SK-N-MC (cell line): ENCODE measurements around the gene DYNC1LI2.

Experiments used
- DNase-seq: peaks from one replicate; pipeline ENCODE4 v3.0.0-alpha.2; 2011; ENCODE audit warnings: low read depth, low spot score
- H3K27ac ChIP-seq: fragments of 200-600 bp; sonication (generic); 2 replicates; pipeline ENCODE4 v1.5.1; 2016; ENCODE audit warnings: mixed run types
- H3K36me3 ChIP-seq: fragments of 200-600 bp; sonication (generic); 2 replicates; pipeline ENCODE4 v1.6.1; 2017; ENCODE audit warnings: antibody characterized with exemption, low read length, mixed read lengths; ENCODE audit not compliant: insufficient read depth
- H3K4me3 ChIP-seq: fragments of 200-600 bp; sonication (generic); 2 replicates; pipeline ENCODE4 v1.5.1; 2016
- H3K9ac ChIP-seq: fragments of 200-600 bp; sonication (generic); 2 replicates; pipeline ENCODE4 v1.8.0; 2017; ENCODE audit warnings: mixed run types, mixed read lengths; ENCODE audit not compliant: insufficient read length
- H3K9me3 ChIP-seq: fragments of 200-600 bp; sonication (generic); 2 replicates; pipeline ENCODE4 v1.6.1; 2017; ENCODE audit warnings: low read depth, mild to moderate bottlenecking, antibody characterized with exemption, low read length, moderate library complexity, mixed read lengths
- EZH2 ChIP-seq: fragments of 200-600 bp; sonication (generic); IDR thresholded peaks from one replicate; pipeline ENCODE4 v1.6.1; 2017; ENCODE audit warnings: antibody characterized with exemption
- FOXP2 ChIP-seq: optimal IDR thresholded peaks from 2 replicates; pipeline ENCODE3; 2011; ENCODE audit warnings: mild to moderate bottlenecking, moderate library complexity; ENCODE audit not compliant: insufficient read depth; ENCODE audit errors: extremely low read length, control extremely low read depth
- POLR2AphosphoS5 ChIP-seq: IDR thresholded peaks from 2 replicates; pipeline ENCODE4 v1.6.1; 2012; ENCODE audit warnings: mild to moderate bottlenecking, low read depth, low read length, borderline replicate concordance

DYNC1LI2 gene

DNA sequence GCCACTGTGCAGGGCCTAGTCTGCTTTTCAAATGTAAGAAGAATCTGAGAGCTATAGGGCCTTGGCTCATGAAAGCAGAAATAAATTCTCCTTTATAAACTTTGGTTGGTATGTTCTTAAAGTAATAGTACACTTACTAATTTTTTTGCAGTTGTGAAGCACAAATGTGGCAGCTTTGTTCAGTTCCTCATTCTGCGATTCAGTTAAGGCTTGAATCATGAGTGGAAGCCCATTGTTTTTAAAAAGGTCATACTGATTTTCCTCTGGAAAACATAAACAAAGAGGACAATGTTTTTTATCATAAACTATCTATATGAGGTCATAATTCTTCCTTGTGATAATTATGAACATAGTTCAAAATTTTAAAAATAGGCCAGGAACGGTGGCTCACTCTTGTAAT is 23.6 kb upstream of the DYNC1LI2 start:
- Histone ChIP-seq H3K9ac (no peak overlapping the region), H3K9me3 (no peaks in the 10 kb centered on the region), H3K36me3 (no peaks in the 10 kb centered on the region), H3K27ac (no peak overlapping the region), H3K4me3 (no peak overlapping the region)
- TF ChIP-seq FOXP2 (no peak), EZH2 (no peak), POLR2AphosphoS5 (no peak)
- no peak for DNase-seq

DNA sequence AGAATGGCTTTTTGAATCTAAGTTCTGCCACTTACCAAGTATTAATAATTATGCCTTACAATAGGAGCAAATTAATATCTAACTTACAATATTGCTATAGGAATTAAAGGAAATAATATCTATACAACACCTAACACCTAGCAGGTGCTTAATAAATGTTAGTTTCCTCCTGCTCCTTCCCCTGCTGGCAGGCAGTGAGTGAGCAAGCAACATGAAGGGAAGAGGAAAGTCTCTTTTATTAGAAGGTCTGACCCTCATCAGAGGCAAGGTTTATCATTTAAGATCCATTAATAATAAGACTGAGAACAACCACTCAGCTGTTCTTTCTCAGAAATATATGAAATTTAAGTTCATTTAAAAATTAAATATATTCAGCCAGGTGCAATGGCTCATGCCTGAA is 6.7 kb upstream of the DYNC1LI2 start:
- TF ChIP-seq FOXP2 (no peak), POLR2AphosphoS5 (no peak), EZH2 (no peak)
- no peak for DNase-seq

DNA sequence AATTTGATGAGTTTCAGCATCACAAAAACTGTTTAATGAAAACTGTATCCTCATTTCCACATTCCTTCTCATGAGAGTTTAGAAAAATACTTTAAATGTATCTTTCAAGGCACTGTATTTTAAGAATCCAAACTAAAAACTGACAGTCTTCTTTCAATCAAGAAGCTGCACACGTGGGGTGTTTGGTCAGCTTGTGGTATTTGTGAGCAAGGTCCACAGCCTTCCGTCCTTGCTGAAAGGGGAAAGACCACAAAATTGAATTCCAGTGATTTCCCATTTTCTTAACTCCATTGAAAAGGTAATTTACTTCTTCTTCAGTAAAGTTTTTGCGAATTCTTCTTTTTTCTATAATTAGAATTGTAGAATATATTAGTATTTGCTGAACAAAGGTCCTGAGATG is 3.4 kb upstream of the DYNC1LI2 start:
- H3K9ac ChIP-seq, result no peak overlapping the region
- H3K4me3 ChIP-seq, result no peak overlapping the region
- no peak for DNase-seq
- H3K27ac ChIP-seq, result no peak overlapping the region
- peaks cover 3% of the 10 kb centered on the region; the same call in 1 of the 2 replicates for H3K36me3 ChIP-seq
- H3K9me3 ChIP-seq, result no peaks in the 10 kb centered on the region
- no peak for TF ChIP-seq EZH2
- no peak for TF ChIP-seq POLR2AphosphoS5
- no peak for TF ChIP-seq FOXP2

More for the DNA sequence above, 6.7 kb upstream of the DYNC1LI2 start:
- Histone ChIP-seq H3K36me3 (no peaks in the 10 kb centered on the region), H3K27ac (no peak overlapping the region), H3K9ac (no peak overlapping the region), H3K9me3 (no peaks in the 10 kb centered on the region), H3K4me3 (no peak overlapping the region)

DNA sequence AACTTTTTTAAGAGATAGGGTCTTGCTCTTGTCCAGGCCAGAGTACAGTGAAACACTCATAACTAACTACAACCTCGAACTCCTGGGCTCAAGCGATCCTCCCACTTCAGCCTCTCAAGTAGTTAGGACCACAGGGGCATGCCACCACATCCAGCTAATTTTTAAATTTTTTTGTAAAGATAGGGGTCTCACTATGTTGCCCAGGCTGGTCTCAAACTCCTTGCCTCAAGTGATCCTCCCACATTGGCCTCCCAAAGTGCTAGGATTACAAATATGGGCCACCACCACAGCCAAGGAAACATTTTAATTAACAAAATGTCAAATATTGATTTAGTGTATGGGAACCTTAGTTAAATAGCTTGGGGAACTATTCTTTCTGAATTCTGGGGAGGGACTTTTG is 2.8 kb upstream of the DYNC1LI2 start:
- peaks cover 9% of the 10 kb centered on the region; the same call in 1 of the 2 replicates for H3K36me3 ChIP-seq
- H3K4me3 ChIP-seq, result no peak overlapping the region
- H3K9me3 ChIP-seq, result no peaks in the 10 kb centered on the region
- no peak overlapping the region for H3K9ac ChIP-seq
- DNase-seq, result no peak
- TF ChIP-seq FOXP2, result no peak
- no peak for TF ChIP-seq POLR2AphosphoS5
- no peak for TF ChIP-seq EZH2
- H3K27ac ChIP-seq, result no peak overlapping the region

DNA sequence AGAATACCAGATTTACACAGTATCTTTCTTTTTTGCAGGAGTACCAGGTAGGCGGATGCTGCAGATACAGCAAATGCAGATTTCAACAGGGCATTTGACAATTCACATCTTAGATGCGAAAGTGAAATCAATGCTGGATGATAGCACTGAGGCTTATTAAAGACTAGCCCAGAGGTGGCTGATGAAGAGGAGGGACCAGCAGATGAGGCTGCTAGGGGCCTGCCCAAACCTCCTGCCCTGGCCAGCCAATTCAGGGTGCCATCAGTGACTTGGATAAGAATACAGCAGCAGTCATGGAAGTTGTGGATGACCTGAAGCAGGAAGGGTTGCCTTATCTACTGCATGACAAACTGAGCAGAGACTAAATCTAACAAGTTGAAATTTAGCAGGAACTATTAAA is 1.5 kb upstream of the DYNC1LI2 start:
- TF ChIP-seq POLR2AphosphoS5, result no peak
- TF ChIP-seq FOXP2, result no peak
- Histone ChIP-seq H3K9me3 (no peaks in the 10 kb centered on the region), H3K36me3 (peaks cover 18% of the 10 kb centered on the region; the same call in 1 of the 2 replicates), H3K27ac (no peak overlapping the region), H3K4me3 (no peak overlapping the region), H3K9ac (no peak overlapping the region)
- no peak for DNase-seq

DNA sequence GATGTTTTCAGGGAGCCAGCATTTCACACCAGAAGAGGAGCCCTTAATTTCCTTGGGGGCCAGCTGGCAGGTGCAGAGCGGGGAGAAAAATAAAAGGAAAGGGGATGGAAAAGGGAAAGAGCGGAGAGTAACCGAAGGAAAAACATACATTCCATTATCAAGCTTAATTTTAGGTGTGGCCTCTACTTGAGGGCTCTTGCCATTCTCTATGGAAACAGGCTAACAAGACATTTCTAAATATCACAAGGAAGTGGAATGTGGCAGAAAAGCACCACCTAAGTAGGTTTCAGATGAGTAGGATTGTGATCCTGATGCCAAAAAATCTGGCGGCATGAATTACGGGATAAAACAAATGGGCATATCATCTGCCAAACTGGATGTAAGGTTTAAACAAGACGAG is 970 bp upstream of the DYNC1LI2 start:
- H3K9me3 ChIP-seq, result no peaks in the 10 kb centered on the region
- H3K4me3 ChIP-seq, result peak overlapping the region; percentile 83
- H3K9ac ChIP-seq, result peak overlapping the region; percentile 92
- DNase-seq, result no peak
- TF ChIP-seq FOXP2 (no peak), EZH2 (no peak), POLR2AphosphoS5 (no peak)
- H3K36me3 ChIP-seq, result peaks cover 18% of the 10 kb centered on the region; the same call in 1 of the 2 replicates
- no peak overlapping the region for H3K27ac ChIP-seq

DNA sequence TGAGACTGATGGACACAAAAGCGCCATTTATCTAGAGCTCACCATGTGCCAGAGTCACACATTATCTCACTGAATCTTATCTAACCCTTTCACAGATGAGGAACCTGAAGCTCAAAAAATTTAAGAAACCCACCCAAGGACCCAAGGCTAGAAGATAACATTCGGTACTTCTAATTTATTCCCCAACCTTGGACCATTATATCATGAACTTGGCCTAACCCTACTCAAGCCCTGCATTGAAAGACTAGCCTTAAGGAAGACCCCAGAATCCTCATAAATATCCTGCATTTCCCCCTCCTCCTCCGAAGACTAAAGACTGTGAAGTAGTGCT is 548 bp upstream of the DYNC1LI2 start:
- Histone ChIP-seq H3K27ac (no peak overlapping the region), H3K9me3 (no peaks in the 10 kb centered on the region), H3K36me3 (peaks cover 18% of the 10 kb centered on the region; the same call in 1 of the 2 replicates), H3K9ac (peak overlapping the region; percentile 92), H3K4me3 (peak overlapping the region; percentile 83)
- no peak for DNase-seq
- TF ChIP-seq FOXP2, result no peak
- no peak for TF ChIP-seq EZH2
- no peak for TF ChIP-seq POLR2AphosphoS5

DNA sequence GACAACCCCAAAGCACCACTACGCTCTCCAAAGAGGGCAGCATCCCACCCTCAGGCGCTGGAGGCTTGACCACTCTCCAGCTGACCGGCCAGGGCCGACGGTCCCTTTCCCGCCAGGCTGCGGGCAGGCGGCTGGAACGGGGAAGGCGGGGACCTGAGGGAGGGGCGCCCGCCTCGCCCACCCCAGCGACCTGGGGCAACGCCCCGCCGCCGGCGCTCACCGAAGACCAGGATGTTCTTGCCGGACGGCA is 431 bp downstream of the DYNC1LI2 start:
- Histone ChIP-seq H3K9me3 (no peaks in the 10 kb centered on the region), H3K36me3 (peaks cover 23% of the 10 kb centered on the region; the same call in 1 of the 2 replicates), H3K4me3 (peak overlapping the region; percentile 83), H3K27ac (0 out of 2 replicates have a peak overlapping the region, but pooled peaks have one; percentile 60), H3K9ac (peak overlapping the region; percentile 92)
- TF ChIP-seq POLR2AphosphoS5, result no peak
- no peak for TF ChIP-seq EZH2
- TF ChIP-seq FOXP2, result no peak
- DNase-seq, result no peak

DNA sequence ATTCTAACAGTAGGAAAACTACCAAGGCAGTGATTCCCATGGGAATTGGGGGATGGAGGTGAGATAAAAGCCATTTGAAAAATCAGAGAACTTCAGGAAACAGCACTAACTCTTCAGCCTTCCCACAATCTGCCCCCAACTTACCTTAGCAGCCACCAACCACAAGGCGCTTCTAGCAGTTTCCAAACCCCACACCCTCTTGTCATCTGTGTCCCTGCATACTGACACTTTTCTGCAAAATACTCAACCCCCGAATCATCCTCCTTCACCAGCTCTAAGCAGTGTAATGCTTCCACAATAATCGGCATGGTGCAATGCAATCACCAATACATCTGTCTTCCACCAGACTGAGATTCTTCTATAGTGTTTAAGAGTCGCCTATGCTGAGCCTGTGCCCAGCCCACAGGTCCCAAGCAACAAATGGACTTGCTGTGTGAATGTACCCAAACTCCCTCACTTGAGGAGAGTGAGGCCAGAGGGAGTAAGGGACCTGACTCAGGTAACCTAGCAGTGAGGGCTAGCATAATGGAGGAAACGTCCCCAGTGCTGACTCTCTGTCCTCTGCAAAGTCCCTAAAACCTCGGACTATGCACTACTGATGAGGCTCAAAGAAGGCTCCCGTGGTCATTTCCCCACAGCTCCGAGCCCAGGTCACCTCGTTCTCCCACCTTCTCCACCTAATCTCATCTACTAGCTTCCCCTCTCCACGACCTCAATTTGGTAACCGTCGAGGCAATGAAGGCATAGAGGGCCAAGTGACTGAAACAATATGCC is 943 bp downstream of the DYNC1LI2 start:
- H3K9me3 ChIP-seq, result no peaks in the 10 kb centered on the region
- TF ChIP-seq POLR2AphosphoS5 (no peak), FOXP2 (no peak), EZH2 (no peak)
- no peak for DNase-seq
- peak overlapping the region; percentile 92 for H3K9ac ChIP-seq
- no peak overlapping the region for H3K27ac ChIP-seq
- H3K36me3 ChIP-seq, result peaks cover 23% of the 10 kb centered on the region; the same call in 1 of the 2 replicates
- H3K4me3 ChIP-seq, result peak overlapping the region; percentile 83
